Body of pancreas (tissue), 4 donors: Measurements from ENCODE around the gene PARK7. TPM values are rescaled to one million over a fixed set of nuclear protein-coding genes. Genes with fewer than 3 reads are reported as not detected.

Source experiments
- ATAC-seq: fragments of 150-250 bp; one replicate; pipeline ENCODE4 v1.9.1; 2016
- DNase-seq, 4 donors: peaks; one replicate each; pipeline ENCODE4 v3.0.0-alpha.2; 2019
- H3K27ac ChIP-seq, 4 donors: fragments of 200-600 bp; sonication (generic); 1 replicate in 3 of 4; 2 replicates in 1 of 4; pipeline versions ENCODE4 v1.5.1 to v1.6.1; 2016 to 2019; ENCODE audit warnings: mild to moderate bottlenecking in 1 of 4, mixed read lengths in 1 of 4, moderate library complexity in 1 of 4
- H3K27me3 ChIP-seq, 2 donors: fragments of 200-600 bp; sonication (generic); one replicate each; pipeline ENCODE4 v1.6.0; 2016; ENCODE audit warnings: mild to moderate bottlenecking in 1 of 2
- H3K36me3 ChIP-seq, 2 donors: fragments of 200-600 bp; sonication (generic); replicated peaks in 1 of 2; 2 replicates each; pipeline ENCODE4 v1.5.1; 2016; ENCODE audit warnings: low read depth in 2 of 2; ENCODE audit not compliant: insufficient read depth in 1 of 2
- H3K4me1 ChIP-seq: fragments of 200-600 bp; sonication (generic); one replicate; pipeline ENCODE4 v1.6.0; 2016
- H3K4me3 ChIP-seq, 2 donors: fragments of 200-600 bp; sonication (generic); 1 replicate in 1 of 2; 2 replicates in 1 of 2; pipeline ENCODE4 v1.5.1; 2016 to 2019
- H3K9me3 ChIP-seq, 3 donors: fragments of 200-600 bp; sonication (generic); 1 replicate in 2 of 3; 2 replicates in 1 of 3; pipeline ENCODE4 v1.5.1; 2016
- CTCF ChIP-seq, 7 experiments: fragments of 450-650 bp in 4 of 7; fragments of 200-600 bp in 3 of 7; sonication (generic) in 3 of 7; IDR thresholded peaks; one replicate each; pipeline ENCODE4 v1.5.1; 2016 to 2019; ENCODE audit warnings: antibody characterized with exemption in 7 of 7
- POLR2A ChIP-seq, 3 donors: fragments of 450-650 bp; IDR thresholded peaks; one replicate each; pipeline ENCODE4 v1.6.1; 2016; ENCODE audit warnings: antibody characterized with exemption in 3 of 3, mild to moderate bottlenecking in 2 of 3
- WGBS, 2 donors: methylation state at CpG; one replicate each; pipeline ENCODE4 v1.1.5; 2017; 5-methylcytosine and 5-hydroxymethylcytosine counted together
- intact Hi-C: fragments of 100-400 bp; cut with DNase I; formaldehyde crosslinking; loops from one replicate; pipeline ENCODE4 v1.15.1; 2023
- total RNA-seq, 2 donors: library from RNA; depleted of rRNA; stranded (reverse); fragments of >200 nt; gene quantifications; one replicate each; pipeline ENCODE4 v1.1.0, GENCODE V29; 2016

Gene PARK7
- total RNA-seq, 2 donors from 2014 or later: 88.3 to 110 TPM

GRCh38 chr1:8004113-8004802, 42.7 kb downstream of the PARK7 start:
- TF ChIP-seq POLR2A (IDR thresholded peaks at IDR 0.05): no peak
- H3K27ac ChIP-seq: peak overlapping the region; percentile 47 to 78 (median 71)
- H3K36me3 ChIP-seq: peaks cover 0 to 2% of the 10 kb centered on the region in 2 donors
- ATAC-seq (peak; percentile 10), DNase-seq (peak in 3 of 4 donors; percentile 38 to 48 (median 43))
- H3K4me1 ChIP-seq: peaks cover 27% of the 10 kb centered on the region
- H3K4me3 ChIP-seq: no peak overlapping the region
- H3K27me3 ChIP-seq: no peaks in the 10 kb centered on the region
- WGBS, 2 donors: 61 to 66% methylated on average over 17 to 18 of the region's 18 CpGs
- no peaks in the 10 kb centered on the region for H3K9me3 ChIP-seq
- intact Hi-C loops: no loop called here

GRCh38 chr1:8004803-8005573, 43.5 kb downstream of the PARK7 start:
- ATAC-seq: peak; percentile 45
- peaks cover 0 to 3% of the 10 kb centered on the region in 2 donors for H3K36me3 ChIP-seq
- intact Hi-C loops: no loop called here

GRCh38 chr1:8006037-8006963, 44.8 kb downstream of the PARK7 start:
- Histone ChIP-seq H3K4me3 (no peak overlapping the region), H3K27ac (peak overlapping the region in 3 of 4 donors; percentile 68 to 78 (median 74)), H3K27me3 (no peaks in the 10 kb centered on the region), H3K9me3 (no peaks in the 10 kb centered on the region), H3K4me1 (peaks cover 27% of the 10 kb centered on the region), H3K36me3 (peaks cover 0 to 13% of the 10 kb centered on the region in 2 donors)
- peak; percentile 6 for ATAC-seq
- intact Hi-C loops: no loop called here
- TF ChIP-seq POLR2A (IDR thresholded peaks at IDR 0.05) (peak in 2 of 3 donors; percentile 12 to 13), CTCF (IDR thresholded peaks at IDR 0.05) (no peak)
- DNase-seq: peak in 2 of 4 donors; percentile 35 to 48
- 60% methylated on average over 12 of the region's 12 CpGs for WGBS, 2 donors

More at GRCh38 chr1:8004803-8005573, 43.5 kb downstream of the PARK7 start:
- Histone ChIP-seq H3K4me3 (no peak overlapping the region), H3K27ac (peak overlapping the region; percentile 47 to 78 (median 71)), H3K4me1 (peaks cover 27% of the 10 kb centered on the region), H3K27me3 (no peaks in the 10 kb centered on the region), H3K9me3 (no peaks in the 10 kb centered on the region)
- TF ChIP-seq POLR2A (IDR thresholded peaks at IDR 0.05) (peak in 1 of 3 donors; percentile 23), CTCF (IDR thresholded peaks at IDR 0.05) (peak in 1 of 7 experiments; percentile 2)
- WGBS, 2 donors: 28 to 36% methylated on average over 16 to 17 of the region's 17 CpGs
- DNase-seq: peak; percentile 67 to 82 (median 74)

- DNase-seq: no peak
- Histone ChIP-seq H3K36me3 (peaks cover 19 to 35% of the 10 kb centered on the region in 2 donors), H3K9me3 (no peaks in the 10 kb centered on the region), H3K4me1 (peaks cover 43% of the 10 kb centered on the region), H3K4me3 (no peak overlapping the region), H3K27me3 (no peaks in the 10 kb centered on the region), H3K27ac (peak overlapping the region in 1 of 4 donors; percentile 8)
- 93% methylated on average over 18 of the region's 18 CpGs for WGBS, 2 donors
- TF ChIP-seq POLR2A (IDR thresholded peaks at IDR 0.05): no peak
- TF ChIP-seq CTCF (IDR thresholded peaks at IDR 0.05): no peak
- ATAC-seq: no peak
- intact Hi-C loops: no loop called here
Observed at GRCh38 chr1:8009043-8010002, 47.8 kb downstream of the PARK7 start.
